Amygdala (tissue), 56 donors: ENCODE measurements around the gene EXD3.
A peak's percentile ranks its signal among the peaks of the same experiment; 100 is the strongest.

ENCODE experiments used
- DNase-seq, 56 donors: peaks; one replicate each; lab custom pipeline; 2025; lab: John Stamatoyannopoulos, UW

Gene EXD3

GRCh38 chr9:137449081-137449844 lies 26.3 kb upstream of the EXD3 start:
- DNase-seq = no peak

- no peak for DNase-seq
These were observed 25.6 kb upstream of the EXD3 start for GRCh38 chr9:137448602-137448962.

GRCh38 chr9:137447722-137448601 lies 25.0 kb upstream of the EXD3 start:
- DNase-seq = peak in 15 of 56 donors; percentile 25 to 60 (median 48)

GRCh38 chr9:137446851-137447471 lies 24.0 kb upstream of the EXD3 start:
- DNase-seq = peak in 4 of 56 donors; percentile 29 to 43 (median 37)

- DNase-seq = no peak
These were observed 23.0 kb upstream of the EXD3 start for GRCh38 chr9:137445930-137446431.

- DNase-seq = peak in 34 of 56 donors; percentile 17 to 81 (median 46)
These were observed 22.4 kb upstream of the EXD3 start for GRCh38 chr9:137445275-137445807.

- DNase-seq = no peak
These were observed 21.3 kb upstream of the EXD3 start for GRCh38 chr9:137444106-137444790.

GRCh38 chr9:137441935-137442321 lies 19.0 kb upstream of the EXD3 start:
- no peak for DNase-seq

GRCh38 chr9:137441289-137441934 lies 18.4 kb upstream of the EXD3 start, which contains the start of gene ENTPD8:
Gene ENTPD8, minus strand, starts transcription at chr9:137441357. Its CDS starts 3,072 bp downstream, at chr9:137438285.
- DNase-seq = no peak

- no peak for DNase-seq
These were observed 16.3 kb upstream of the EXD3 start for GRCh38 chr9:137439158-137439714.

GRCh38 chr9:137438591-137439157 lies 15.7 kb upstream of the EXD3 start:
- DNase-seq = no peak

- DNase-seq = no peak
These were observed 15.0 kb upstream of the EXD3 start for GRCh38 chr9:137437691-137438590.

GRCh38 chr9:137436761-137437600 lies 14.0 kb upstream of the EXD3 start:
- DNase-seq = no peak

GRCh38 chr9:137435980-137436760 lies 13.2 kb upstream of the EXD3 start:
- no peak for DNase-seq

GRCh38 chr9:137435381-137435891 lies 12.5 kb upstream of the EXD3 start:
- no peak for DNase-seq
